Measurements from ENCODE around the gene CRABP1. TPM values are rescaled to one million over a fixed set of nuclear protein-coding genes. Genes with fewer than 3 reads are reported as not detected.

Gene CRABP1
- total and polyA plus RNA-seq, 4 donors: 1.1 TPM; not detected in 3

- no peak overlapping the region for H3K4me3 ChIP-seq
- ATAC-seq (ENCODE audit: insufficient read depth, low FRiP score) (no peak), DNase-seq (no peak)
- WGBS, 2 donors: 91 to 95% methylated on average over 3 of the region's 3 CpGs
- H3K4me1 ChIP-seq (ENCODE audit: control insufficient read depth in 5 of 5, insufficient read depth in 5 of 5, low read length in 5 of 5): peaks cover 0 to 14% (median 0%) of the 10 kb centered on the region in 5 donors
- TF ChIP-seq CTCF (IDR thresholded peaks at IDR 0.05; ENCODE audit: control extremely low read depth, extremely low read depth): no peak
- no peak overlapping the region for H3K9ac ChIP-seq (ENCODE audit: insufficient read depth in 1 of 2, low read length in 2 of 2)
- no peaks in the 10 kb centered on the region for H3K36me3 ChIP-seq (ENCODE audit: control insufficient read depth in 4 of 4, insufficient read depth in 4 of 4, low read length in 4 of 4)
- H3K27ac ChIP-seq (ENCODE audit: low read depth in 1 of 2, low read length in 1 of 2): no peak overlapping the region
- H3K9me3 ChIP-seq (ENCODE audit: control insufficient read depth in 4 of 4, insufficient read depth in 3 of 4, low read length in 3 of 4): no peaks in the 10 kb centered on the region
- no peaks in the 10 kb centered on the region for H3K27me3 ChIP-seq (ENCODE audit: control insufficient read depth in 3 of 3, insufficient read depth in 3 of 3, low read length in 2 of 3)
Observed at GRCh38 chr15:78351539-78351938, 11.4 kb downstream of the CRABP1 start.

DNA sequence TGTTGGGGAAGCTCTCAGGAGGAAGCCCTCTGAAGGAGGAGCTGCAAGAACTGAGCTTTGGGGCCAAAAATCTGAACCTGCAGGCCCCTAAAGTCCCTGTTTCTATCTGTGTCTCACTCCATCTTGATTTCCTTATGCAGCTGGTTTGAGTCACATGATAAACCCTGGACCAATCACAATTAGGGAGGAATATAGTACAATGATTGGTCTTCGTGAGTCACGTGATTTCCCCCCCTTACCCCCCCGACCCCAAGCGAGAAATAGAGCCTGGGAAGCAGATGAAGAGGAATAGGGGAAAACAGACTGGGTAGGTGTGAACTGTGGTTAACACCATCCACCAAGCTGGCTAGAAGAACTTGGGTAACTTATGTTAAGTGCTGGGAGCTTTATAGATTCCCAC is 12.9 kb downstream of the CRABP1 start:
- Histone ChIP-seq H3K27me3 (ENCODE audit: control insufficient read depth in 3 of 3, insufficient read depth in 3 of 3, low read length in 2 of 3) (no peaks in the 10 kb centered on the region), H3K4me3 (no peak overlapping the region), H3K4me1 (ENCODE audit: control insufficient read depth in 5 of 5, insufficient read depth in 5 of 5, low read length in 5 of 5) (peaks cover 0 to 8% (median 0%) of the 10 kb centered on the region in 5 donors), H3K36me3 (ENCODE audit: control insufficient read depth in 4 of 4, insufficient read depth in 4 of 4, low read length in 4 of 4) (no peaks in the 10 kb centered on the region), H3K9ac (ENCODE audit: insufficient read depth in 1 of 2, low read length in 2 of 2) (no peak overlapping the region), H3K9me3 (ENCODE audit: control insufficient read depth in 4 of 4, insufficient read depth in 3 of 4, low read length in 3 of 4) (no peaks in the 10 kb centered on the region), H3K27ac (ENCODE audit: low read depth in 1 of 2, low read length in 1 of 2) (no peak overlapping the region)
- WGBS, 2 donors: 75% methylated on average over 4 of the region's 4 CpGs
- no peak for ATAC-seq (ENCODE audit: insufficient read depth, low FRiP score)
- no peak for TF ChIP-seq CTCF (IDR thresholded peaks at IDR 0.05; ENCODE audit: control extremely low read depth, extremely low read depth)
- DNase-seq: no peak

GRCh38 chr15:78355177-78355576 is 15.0 kb downstream of the CRABP1 start:
- Histone ChIP-seq H3K36me3 (ENCODE audit: control insufficient read depth in 4 of 4, insufficient read depth in 4 of 4, low read length in 4 of 4) (no peaks in the 10 kb centered on the region), H3K4me3 (no peak overlapping the region), H3K9me3 (ENCODE audit: control insufficient read depth in 4 of 4, insufficient read depth in 3 of 4, low read length in 3 of 4) (no peaks in the 10 kb centered on the region), H3K27ac (ENCODE audit: low read depth in 1 of 2, low read length in 1 of 2) (no peak overlapping the region), H3K9ac (ENCODE audit: insufficient read depth in 1 of 2, low read length in 2 of 2) (no peak overlapping the region), H3K27me3 (ENCODE audit: control insufficient read depth in 3 of 3, insufficient read depth in 3 of 3, low read length in 2 of 3) (no peaks in the 10 kb centered on the region), H3K4me1 (ENCODE audit: control insufficient read depth in 5 of 5, insufficient read depth in 5 of 5, low read length in 5 of 5) (no peaks in the 10 kb centered on the region)
- ATAC-seq (ENCODE audit: insufficient read depth, low FRiP score) (no peak), DNase-seq (no peak)
- WGBS, 2 donors: 88 to 90% methylated on average over 8 of the region's 8 CpGs
- TF ChIP-seq CTCF (IDR thresholded peaks at IDR 0.05; ENCODE audit: control extremely low read depth, extremely low read depth): no peak
